Cardiac fibroblast (primary cell): ENCODE data around the gene SAMD11.
"Not testable (repeated sequence)": the region's sequence is repeated elsewhere in the genome, so short reads cannot be mapped to it uniquely, and the experiment has no call there.

Experiments used
- DNase-seq, 2 donors: peaks; one replicate each; pipeline versions ENCODE4 v3.0.0 to v3.0.0-alpha.2; 2010; ENCODE audit warnings: low read depth in 2 of 2
- H3K4me3 ChIP-seq, 2 donors: replicated peaks in 1 of 2; 1 replicate in 1 of 2; 2 replicates in 1 of 2; pipeline ENCODE4 v1.5.1; 2011; ENCODE audit warnings: low read depth in 2 of 2, low read length in 2 of 2, mild to moderate bottlenecking in 2 of 2, moderate library complexity in 1 of 2
- CTCF ChIP-seq: IDR thresholded peaks from one replicate; pipeline ENCODE4 v1.5.1; 2011; ENCODE audit warnings: low read depth, mild to moderate bottlenecking, low read length, inconsistent platforms

SAMD11 gene

GRCh38 chr1:945688-946556 lies 22.2 kb downstream of the SAMD11 start:
- no peak for DNase-seq
- no peak overlapping the region for H3K4me3 ChIP-seq
- no peak for TF ChIP-seq CTCF

GRCh38 chr1:946811-947210 lies 23.1 kb downstream of the SAMD11 start:
- DNase-seq, H3K4me3 ChIP-seq: not testable (repeated sequence)

GRCh38 chr1:947958-948357 lies 24.2 kb downstream of the SAMD11 start:
- DNase-seq: no peak
- no peak for TF ChIP-seq CTCF
- H3K4me3 ChIP-seq: no peak overlapping the region

- DNase-seq: no peak
- H3K4me3 ChIP-seq: no peak overlapping the region
- no peak for TF ChIP-seq CTCF
Measured at GRCh38 chr1:950268-950667, 26.5 kb downstream of the SAMD11 start.

GRCh38 chr1:950881-951280 lies 27.2 kb downstream of the SAMD11 start:
- DNase-seq: no peak

GRCh38 chr1:951364-951763 lies 27.6 kb downstream of the SAMD11 start:
- no peak overlapping the region for H3K4me3 ChIP-seq
- peak; percentile 36 for TF ChIP-seq CTCF
- DNase-seq: peak in 1 of 2 donors; percentile 39

More at GRCh38 chr1:950881-951280, 27.2 kb downstream of the SAMD11 start:
- TF ChIP-seq CTCF: no peak
- H3K4me3 ChIP-seq: no peak overlapping the region

- no peak for DNase-seq
- no peak for TF ChIP-seq CTCF
- H3K4me3 ChIP-seq: no peak overlapping the region
Measured at GRCh38 chr1:952201-952600, 28.5 kb downstream of the SAMD11 start.
